H1 (cell line): Measurements from ENCODE around the gene ADNP2. TPM values are rescaled to one million over a fixed set of nuclear protein-coding genes. Genes with fewer than 3 reads are reported as not detected.

Source experiments
- ATF2 ChIP-seq: IDR thresholded peaks from 2 replicates; pipeline ENCODE4 v1.6.1; 2012; ENCODE audit warnings: low read length, inconsistent platforms
- BCL11A ChIP-seq, 2 experiments: IDR thresholded peaks; one replicate each; pipeline ENCODE4 v1.6.1; 2011; ENCODE audit warnings: low read depth in 2 of 2, low read length in 2 of 2, mild to moderate bottlenecking in 2 of 2
- BRCA1 ChIP-seq: IDR thresholded peaks from 2 replicates; pipeline ENCODE4 v1.6.1; 2012; ENCODE audit warnings: low read depth, low read length, improper control_type of control experiment
- CBX5 ChIP-seq: fragments of 300-800, 300-1000 bp; sonication (generic); IDR thresholded peaks from 2 replicates; pipeline ENCODE4 v1.7.1; 2016; ENCODE audit warnings: antibody characterized with exemption, low read length, low read depth
- CEBPB ChIP-seq: IDR thresholded peaks from 2 replicates; pipeline ENCODE4 v1.6.1; 2012; ENCODE audit warnings: low read depth, low read length
- CREB1 ChIP-seq: IDR thresholded peaks from 2 replicates; pipeline ENCODE4 v1.6.1; 2012; ENCODE audit warnings: inconsistent platforms
- CTCF ChIP-seq, 3 experiments: IDR thresholded peaks; 1 replicate in 2 of 3; 2 replicates in 1 of 3; pipeline versions ENCODE4 v1.5.1 to v1.6.1; 2011; ENCODE audit warnings: low read length in 3 of 3, mild to moderate bottlenecking in 3 of 3, inconsistent platforms in 2 of 3, low read depth in 1 of 3, moderate library complexity in 1 of 3; ENCODE audit not compliant: insufficient read depth in 1 of 3; ENCODE audit errors: control extremely low read depth in 1 of 3
- JUND ChIP-seq: IDR thresholded peaks from 2 replicates; pipeline ENCODE4 v1.6.1; 2011; ENCODE audit warnings: mild to moderate bottlenecking, improper control_type of control experiment, low read length
- NANOG ChIP-seq: IDR thresholded peaks from 2 replicates; pipeline ENCODE4 v1.6.1; 2011; ENCODE audit warnings: low read length, low read depth, mild to moderate bottlenecking, inconsistent platforms; ENCODE audit not compliant: insufficient read depth, poor library complexity, severe bottlenecking
- PHF8 ChIP-seq: fragments of 200-600 bp; sonication (generic); conservative IDR thresholded peaks from 2 replicates; pipeline ENCODE4 v1.7.1; 2012; ENCODE audit warnings: low read depth, mild to moderate bottlenecking, inconsistent platforms, low read length, moderate library complexity
- POLR2AphosphoS5 ChIP-seq: IDR thresholded peaks from 2 replicates; pipeline ENCODE4 v1.6.1; 2011; ENCODE audit warnings: low read depth, low read length
- RFX5 ChIP-seq: IDR thresholded peaks from 2 replicates; pipeline ENCODE4 v1.6.1; 2011; ENCODE audit warnings: low read depth, low read length, improper control_type of control experiment, borderline replicate concordance
- SP1 ChIP-seq: IDR thresholded peaks from 2 replicates; pipeline ENCODE4 v1.6.1; 2011; ENCODE audit warnings: low read depth, low read length
- SP4 ChIP-seq: IDR thresholded peaks from 2 replicates; pipeline ENCODE4 v1.6.1; 2012; ENCODE audit warnings: low read length, inconsistent platforms
- TAF7 ChIP-seq: optimal IDR thresholded peaks from 2 replicates; pipeline ENCODE3; 2011; ENCODE audit warnings: low read depth, mild to moderate bottlenecking, inconsistent platforms, low read length, moderate library complexity, borderline replicate concordance
- TBP ChIP-seq: IDR thresholded peaks from 2 replicates; pipeline ENCODE4 v1.6.1; 2011; ENCODE audit warnings: low read depth, low read length, improper control_type of control experiment
- YY1 ChIP-seq: IDR thresholded peaks from 2 replicates; pipeline ENCODE4 v1.6.1; 2011; ENCODE audit warnings: low read depth, mild to moderate bottlenecking, low read length
- polyA plus RNA-seq, 7 experiments: library from polyadenylated mRNA; depleted of rRNA in 3 of 7; stranded (reverse) in 5 of 7; unstranded in 2 of 7; fragments of >200 nt in 5 of 7; fragments of 200-250 nt in 2 of 7; gene quantifications; 1 replicate in 5 of 7; 2 replicates in 1 of 7; 4 replicates in 1 of 7; pipeline versions ENCODE4 v1.2.1 to v1.2.3, GENCODE V29; 2011 to 2013; ENCODE audit warnings: missing spikeins in 2 of 7, mixed read lengths in 2 of 7
- total RNA-seq: library from RNA; stranded (reverse); fragmentation: NEBNext Ultra II Directional; extraction: Animal tissue kit (Norgen Biotek cat#: 25700); gene quantifications from 2 replicates; pipeline ENCODE4 v1.2.1, GENCODE V29; 2021
- TF ChIP-seq, protein P1 (sequence below): IDR thresholded peaks from 2 replicates; pipeline ENCODE4 v1.6.1; 2011; ENCODE audit warnings: low read length, improper control_type of control experiment

ADNP2 gene
- total and polyA plus RNA-seq, 2 of the 8 experiments (the other 6 are each of a cell fraction or from before 2014, with no cell fraction given), result 25.1 to 61.6 TPM

DNA sequence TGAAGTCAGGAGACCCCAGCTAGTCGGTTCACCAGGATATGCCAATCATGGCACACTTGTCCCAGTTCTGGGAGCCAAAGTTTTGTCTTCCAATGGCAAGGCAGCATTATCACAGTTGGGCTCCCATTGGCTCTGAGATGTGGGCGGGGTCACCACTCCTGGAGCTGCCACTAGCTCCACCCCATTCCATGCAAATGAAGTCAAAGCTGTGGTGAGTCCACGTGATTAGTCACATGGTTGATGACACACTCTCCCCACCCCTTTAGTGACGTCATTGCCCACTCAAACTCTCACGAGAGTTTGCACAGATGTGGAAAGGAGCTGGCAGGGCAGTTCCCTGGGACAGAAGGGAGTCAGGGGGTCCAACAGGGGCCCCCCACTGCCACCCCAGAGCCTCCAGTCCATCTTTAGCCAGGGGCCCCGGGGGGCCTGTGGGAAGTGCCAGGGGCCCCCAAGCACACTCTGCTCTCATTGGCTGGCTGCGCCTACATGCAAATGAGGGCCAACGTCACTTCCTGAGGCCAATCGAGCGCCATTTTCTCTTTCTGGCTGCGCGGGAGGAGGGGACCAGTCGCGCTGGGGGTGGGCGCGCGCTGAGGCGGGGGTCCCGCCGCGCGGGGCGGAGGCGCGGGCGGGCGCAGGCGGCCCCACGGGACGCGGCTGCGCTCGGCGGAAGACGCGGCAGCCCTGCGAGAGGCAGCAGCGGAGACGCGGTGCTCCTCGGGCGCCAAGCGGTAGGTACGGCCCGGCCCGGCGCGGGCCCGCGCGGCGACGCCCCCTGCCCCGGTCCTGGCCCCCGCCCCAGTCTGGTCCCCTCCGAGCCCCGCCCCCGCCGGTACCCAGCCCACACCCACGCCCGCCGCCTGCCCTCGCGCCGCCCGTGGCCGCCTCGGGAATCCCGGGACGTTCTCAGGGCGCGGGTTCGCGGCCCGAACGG is at the start of gene ADNP2 (continued):
- TF ChIP-seq ATF2 (peak; percentile 98), SP1 (peak; percentile 74), CBX5 (no peak), YY1 (peak; percentile 91), NANOG (no peak), BRCA1 (peak; percentile 38; the same call in 1 of the 2 replicates), PHF8 (peak; percentile 81), JUND (peak; percentile 97), SP4 (peak; percentile 45; the same call in 1 of the 2 replicates), TAF7 (peak; percentile 61), CEBPB (no peak), CREB1 (peak; percentile 94), POLR2AphosphoS5 (peak; percentile 92), TBP (peak; percentile 83), BCL11A (IDR thresholded peaks at IDR 0.05; ENCODE audit: low read depth in 2 of 2, low read length in 2 of 2) (no peak), CTCF (IDR thresholded peaks at IDR 0.05; ENCODE audit: control extremely low read depth in 1 of 3, insufficient read depth in 1 of 3, low read depth in 1 of 3, low read length in 3 of 3) (no peak), RFX5 (no peak)
- TF ChIP-seq, protein P1, sequence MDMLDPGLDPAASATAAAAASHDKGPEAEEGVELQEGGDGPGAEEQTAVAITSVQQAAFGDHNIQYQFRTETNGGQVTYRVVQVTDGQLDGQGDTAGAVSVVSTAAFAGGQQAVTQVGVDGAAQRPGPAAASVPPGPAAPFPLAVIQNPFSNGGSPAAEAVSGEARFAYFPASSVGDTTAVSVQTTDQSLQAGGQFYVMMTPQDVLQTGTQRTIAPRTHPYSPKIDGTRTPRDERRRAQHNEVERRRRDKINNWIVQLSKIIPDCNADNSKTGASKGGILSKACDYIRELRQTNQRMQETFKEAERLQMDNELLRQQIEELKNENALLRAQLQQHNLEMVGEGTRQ, result peak; percentile 95
